ENCODE results near the gene AKT1S1.

Gene AKT1S1

DNA sequence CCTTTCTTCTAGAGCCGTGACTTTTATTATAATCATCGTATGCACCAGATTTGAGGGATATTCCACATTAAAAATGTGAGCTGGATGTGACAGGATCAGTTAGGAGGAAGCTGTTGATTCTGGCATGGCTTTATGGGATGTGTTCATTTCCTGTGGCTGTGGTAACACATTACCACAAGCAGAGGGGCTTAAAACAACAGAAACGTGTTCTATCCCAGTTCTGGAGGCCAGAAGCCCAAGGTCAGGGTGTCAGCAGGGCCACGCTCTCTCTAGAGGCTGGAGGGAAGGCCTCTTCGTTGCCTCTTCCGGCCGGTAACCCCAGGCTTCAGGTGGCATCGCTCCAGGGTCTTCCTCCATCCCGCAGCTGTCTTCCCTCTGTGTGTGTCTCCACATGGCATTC, 44.6 kb downstream of the AKT1S1 start:
- Histone ChIP-seq H3K4me1 (no peaks in the 10 kb centered on the region), H3K36me3 (peaks cover 61 to 98% (median 92%) of the 10 kb centered on the region in 3 donors), H3K9me3 (no peaks in the 10 kb centered on the region), H3K27ac (no peak overlapping the region), H3K27me3 (no peaks in the 10 kb centered on the region), H3K4me3 (no peak overlapping the region)
- intact Hi-C loops (cut with DNase I; ENCODE audit: low total_unique reads), result no loop called here
- no peak for DNase-seq
- TF ChIP-seq, protein P1, sequence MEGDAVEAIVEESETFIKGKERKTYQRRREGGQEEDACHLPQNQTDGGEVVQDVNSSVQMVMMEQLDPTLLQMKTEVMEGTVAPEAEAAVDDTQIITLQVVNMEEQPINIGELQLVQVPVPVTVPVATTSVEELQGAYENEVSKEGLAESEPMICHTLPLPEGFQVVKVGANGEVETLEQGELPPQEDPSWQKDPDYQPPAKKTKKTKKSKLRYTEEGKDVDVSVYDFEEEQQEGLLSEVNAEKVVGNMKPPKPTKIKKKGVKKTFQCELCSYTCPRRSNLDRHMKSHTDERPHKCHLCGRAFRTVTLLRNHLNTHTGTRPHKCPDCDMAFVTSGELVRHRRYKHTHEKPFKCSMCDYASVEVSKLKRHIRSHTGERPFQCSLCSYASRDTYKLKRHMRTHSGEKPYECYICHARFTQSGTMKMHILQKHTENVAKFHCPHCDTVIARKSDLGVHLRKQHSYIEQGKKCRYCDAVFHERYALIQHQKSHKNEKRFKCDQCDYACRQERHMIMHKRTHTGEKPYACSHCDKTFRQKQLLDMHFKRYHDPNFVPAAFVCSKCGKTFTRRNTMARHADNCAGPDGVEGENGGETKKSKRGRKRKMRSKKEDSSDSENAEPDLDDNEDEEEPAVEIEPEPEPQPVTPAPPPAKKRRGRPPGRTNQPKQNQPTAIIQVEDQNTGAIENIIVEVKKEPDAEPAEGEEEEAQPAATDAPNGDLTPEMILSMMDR (IDR thresholded peaks at IDR 0.05), result no peak

DNA sequence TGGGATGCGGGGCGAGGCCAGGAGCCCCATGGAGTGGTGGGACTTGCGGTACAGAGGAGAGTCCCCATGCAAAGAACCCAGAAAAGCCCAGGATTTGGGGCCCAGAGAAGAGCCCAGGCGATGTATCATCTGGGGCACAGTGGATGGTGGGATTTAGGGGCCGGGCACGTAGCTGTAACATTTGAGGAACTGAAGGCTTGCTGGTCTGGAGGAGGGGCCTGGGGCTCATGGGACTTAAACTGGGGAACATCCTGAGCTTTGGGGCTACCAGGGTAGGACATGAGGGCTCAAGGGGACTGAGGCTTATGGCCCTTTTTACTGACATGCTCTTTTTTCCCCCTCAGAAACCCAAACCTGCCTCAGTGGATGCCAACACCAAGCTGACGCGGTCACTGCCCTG, 45.6 kb downstream of the AKT1S1 start:
- Histone ChIP-seq H3K36me3 (peaks cover 52 to 97% (median 84%) of the 10 kb centered on the region in 3 donors), H3K27ac (no peak overlapping the region), H3K4me3 (no peak overlapping the region), H3K4me1 (no peaks in the 10 kb centered on the region), H3K27me3 (no peaks in the 10 kb centered on the region), H3K9me3 (no peaks in the 10 kb centered on the region)
- intact Hi-C loops (cut with DNase I; ENCODE audit: low total_unique reads), result no loop called here
- TF ChIP-seq, protein P1 (IDR thresholded peaks at IDR 0.05), result no peak
- DNase-seq, result no peak

DNA sequence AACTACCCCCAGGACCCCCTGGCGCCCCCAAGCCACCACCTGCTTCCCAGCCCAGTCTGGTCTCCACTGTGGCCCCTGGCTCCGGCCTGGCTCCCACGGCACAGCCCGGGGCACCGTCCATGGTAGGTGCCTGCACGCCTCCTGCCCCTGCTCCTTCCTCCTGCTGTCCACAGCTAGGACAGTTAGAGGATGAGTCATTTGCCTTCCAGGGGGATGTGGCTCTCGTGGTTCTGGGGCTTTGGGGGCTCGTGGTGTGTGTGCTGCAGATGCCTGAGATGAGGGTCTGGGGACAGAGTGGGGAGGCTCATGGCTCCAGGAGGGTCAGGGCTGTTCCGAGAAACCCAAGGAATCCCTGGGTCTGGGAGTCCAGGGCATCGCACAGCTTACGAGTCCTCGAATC, 46.4 kb downstream of the AKT1S1 start:
- TF ChIP-seq, protein P1 (IDR thresholded peaks at IDR 0.05), result no peak
- H3K36me3 ChIP-seq, result peaks cover 46 to 89% (median 75%) of the 10 kb centered on the region in 3 donors

DNA sequence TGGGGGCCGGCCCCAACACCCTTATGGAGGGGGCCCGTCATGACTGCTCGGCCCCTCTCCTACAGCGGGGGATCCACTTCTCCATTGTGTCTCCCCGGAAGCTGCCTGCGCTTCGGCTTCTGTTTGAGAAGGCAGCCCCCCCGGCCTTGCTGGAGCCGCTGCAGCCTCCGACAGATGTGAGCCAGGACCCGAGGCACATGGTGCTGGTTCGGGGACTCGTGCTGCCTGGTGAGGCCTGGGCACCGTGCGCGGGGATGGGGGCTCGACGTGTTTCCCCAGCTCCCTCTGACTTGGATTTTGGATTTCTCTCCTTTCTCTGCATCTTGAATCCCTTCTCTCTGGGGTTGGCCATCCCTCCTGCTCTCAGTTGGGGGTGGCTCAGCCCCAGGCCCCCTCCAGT, 47.4 kb downstream of the AKT1S1 start:
- TF ChIP-seq, protein P1 (IDR thresholded peaks at IDR 0.05), result no peak
- H3K9me3 ChIP-seq, result no peaks in the 10 kb centered on the region
- peaks cover 38 to 78% (median 65%) of the 10 kb centered on the region in 3 donors for H3K36me3 ChIP-seq
- no peaks in the 10 kb centered on the region for H3K27me3 ChIP-seq
- DNase-seq, result no peak
- intact Hi-C loops (cut with DNase I; ENCODE audit: low total_unique reads), result no loop called here
- peaks cover 0 to 5% (median 0%) of the 10 kb centered on the region in 4 donors for H3K4me1 ChIP-seq
- no peak overlapping the region for H3K27ac ChIP-seq
- no peak overlapping the region for H3K4me3 ChIP-seq

More for the DNA sequence above, 46.4 kb downstream of the AKT1S1 start:
- DNase-seq, result no peak
- intact Hi-C loops (cut with DNase I; ENCODE audit: low total_unique reads), result no loop called here
- no peak overlapping the region for H3K4me3 ChIP-seq
- H3K27ac ChIP-seq, result no peak overlapping the region
- no peaks in the 10 kb centered on the region for H3K9me3 ChIP-seq
- H3K4me1 ChIP-seq, result peaks cover 0 to under 1% (median 0%) of the 10 kb centered on the region in 4 donors
- no peaks in the 10 kb centered on the region for H3K27me3 ChIP-seq

DNA sequence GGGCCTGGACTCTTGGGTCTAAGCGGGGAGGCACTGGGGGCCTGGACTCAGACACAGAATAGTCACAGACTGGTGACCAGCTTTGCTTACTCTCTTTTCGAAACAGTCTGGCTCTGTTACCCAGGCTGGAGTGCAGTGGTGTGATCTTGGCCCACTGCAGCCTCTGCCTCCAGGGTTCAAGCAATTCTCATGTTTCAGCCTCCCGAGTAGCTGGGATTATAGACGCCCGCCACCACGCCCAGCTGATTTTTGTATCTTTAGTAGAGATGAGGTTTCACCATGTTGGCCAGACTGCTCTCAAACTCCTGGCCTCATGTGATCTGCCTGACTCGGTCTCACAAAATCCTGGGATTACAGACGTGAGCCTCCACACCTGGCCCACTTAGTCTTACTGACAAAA, 48.0 kb downstream of the AKT1S1 start:
- peaks cover 33 to 78% (median 60%) of the 10 kb centered on the region in 3 donors for H3K36me3 ChIP-seq
- H3K4me1 ChIP-seq, result peaks cover 0 to 5% (median 0%) of the 10 kb centered on the region in 4 donors
- no peaks in the 10 kb centered on the region for H3K27me3 ChIP-seq
- no peak overlapping the region for H3K27ac ChIP-seq
- TF ChIP-seq, protein P1 (IDR thresholded peaks at IDR 0.05), result no peak
- no peak overlapping the region for H3K4me3 ChIP-seq
- intact Hi-C loops (cut with DNase I; ENCODE audit: low total_unique reads), result no loop called here
- H3K9me3 ChIP-seq, result no peaks in the 10 kb centered on the region
- DNase-seq, result no peak

DNA sequence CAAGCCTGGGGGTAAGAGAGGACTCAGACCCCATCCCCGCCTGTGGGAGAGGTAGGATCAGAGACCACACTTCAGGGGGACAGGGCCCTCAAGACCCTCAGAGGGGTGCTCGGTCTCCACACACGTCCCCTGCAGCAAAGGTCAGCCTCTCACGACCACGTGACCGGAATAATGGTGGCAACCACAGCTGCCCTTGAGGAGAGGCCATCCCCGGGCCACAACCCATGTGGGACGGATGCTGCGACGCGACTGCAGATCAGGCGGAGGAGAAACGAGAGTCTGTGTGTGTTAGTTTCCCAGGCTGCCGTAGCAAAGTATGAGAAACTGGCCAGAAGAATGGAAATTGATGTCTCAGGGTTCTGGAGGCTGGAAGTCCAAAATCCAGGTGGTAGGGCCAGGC, 50.1 kb downstream of the AKT1S1 start:
- H3K9me3 ChIP-seq, result no peaks in the 10 kb centered on the region
- H3K4me1 ChIP-seq, result peaks cover 0 to 5% (median 0%) of the 10 kb centered on the region in 4 donors
- H3K27ac ChIP-seq, result no peak overlapping the region
- no peaks in the 10 kb centered on the region for H3K27me3 ChIP-seq
- DNase-seq, result no peak
- TF ChIP-seq, protein P1 (IDR thresholded peaks at IDR 0.05), result no peak
- peaks cover 15 to 70% (median 53%) of the 10 kb centered on the region in 3 donors for H3K36me3 ChIP-seq
- intact Hi-C loops (cut with DNase I; ENCODE audit: low total_unique reads), result no loop called here
- no peak overlapping the region for H3K4me3 ChIP-seq

All from tibial artery (tissue), 4 donors.